GM23338 (cell line): ENCODE measurements around the gene TAF12. TPM values are rescaled to one million over a fixed set of nuclear protein-coding genes. Genes with fewer than 3 reads are reported as not detected.

Source experiments
- ATAC-seq: fragments of 200-7000 bp; cut with Tn5 transposase; 3 replicates; pipeline ENCODE4 v1.9.1; 2020
- DNase-seq: peaks from one replicate; pipeline ENCODE4 v3.0.0-alpha.2; 2015; ENCODE audit warnings: low spot score
- H2AFZ ChIP-seq: fragments of 200-600 bp; sonication (generic); 2 replicates; pipeline ENCODE4 v1.8.0; 2016; ENCODE audit warnings: antibody characterized with exemption, mild to moderate bottlenecking, moderate library complexity
- H3F3A ChIP-seq: fragments of 200-600 bp; sonication (generic); replicated peaks from 2 replicates; pipeline ENCODE4 v1.8.0; 2017; ENCODE audit warnings: antibody characterized with exemption, mixed run types, low read depth
- H3K27ac ChIP-seq: fragments of 200-600 bp; sonication (generic); 2 replicates; pipeline ENCODE4 v1.6.1; 2016; ENCODE audit warnings: low read depth
- H3K27me3 ChIP-seq: fragments of 200-600 bp; sonication (generic); 2 replicates; pipeline ENCODE4 v1.8.0; 2016; ENCODE audit warnings: mild to moderate bottlenecking, mixed run types, moderate library complexity; ENCODE audit not compliant: insufficient read depth
- H3K36me3 ChIP-seq: fragments of 200-600 bp; sonication (generic); 2 replicates; pipeline ENCODE4 v1.8.0; 2016; ENCODE audit warnings: mild to moderate bottlenecking; ENCODE audit not compliant: insufficient read depth
- H3K4me1 ChIP-seq: fragments of 200-600 bp; sonication (generic); 2 replicates; pipeline ENCODE4 v1.8.0; 2016; ENCODE audit warnings: mild to moderate bottlenecking, moderate library complexity; ENCODE audit not compliant: insufficient read depth
- H3K4me2 ChIP-seq: fragments of 200-600 bp; sonication (generic); 2 replicates; pipeline ENCODE4 v1.7.1; 2017; ENCODE audit warnings: mixed run types
- H3K4me3 ChIP-seq: fragments of 200-600 bp; sonication (generic); 2 replicates; pipeline ENCODE4 v1.6.1; 2016; ENCODE audit warnings: mixed run types
- H3K79me2 ChIP-seq: fragments of 200-600 bp; sonication (generic); replicated peaks from 2 replicates; pipeline ENCODE4 v1.8.0; 2017; ENCODE audit warnings: mild to moderate bottlenecking; ENCODE audit not compliant: insufficient read depth
- H3K9me2 ChIP-seq: fragments of 200-600 bp; sonication (generic); 2 replicates; pipeline ENCODE4 v1.8.0; 2017; ENCODE audit not compliant: insufficient read depth
- H4K20me1 ChIP-seq: fragments of 200-600 bp; sonication (generic); replicated peaks from 2 replicates; pipeline ENCODE4 v1.8.0; 2017; ENCODE audit warnings: mild to moderate bottlenecking; ENCODE audit not compliant: insufficient read depth
- H3K27ac Mint-ChIP-seq: 2 replicates; pipeline ENCODE4 v1.8.0; 2020; ENCODE audit warnings: inconsistent platforms, mild to moderate bottlenecking, moderate library complexity, mixed read lengths
- H3K27me3 Mint-ChIP-seq: 3 replicates; pipeline ENCODE4 v1.8.0; 2022; ENCODE audit warnings: low read depth, mild to moderate bottlenecking, moderate library complexity, mixed read lengths, inconsistent platforms; ENCODE audit not compliant: insufficient read depth, poor library complexity
- H3K36me3 Mint-ChIP-seq: 3 replicates; pipeline ENCODE4 v1.8.0; 2021; ENCODE audit warnings: low read depth, mild to moderate bottlenecking, inconsistent platforms, moderate library complexity, mixed read lengths
- H3K4me1 Mint-ChIP-seq: 3 replicates; pipeline ENCODE4 v1.8.0; 2020; ENCODE audit warnings: mild to moderate bottlenecking, inconsistent platforms, mixed read lengths
- H3K4me3 Mint-ChIP-seq: 3 replicates; pipeline ENCODE4 v1.8.0; 2021; ENCODE audit warnings: moderate library complexity, mild to moderate bottlenecking, inconsistent platforms, mixed read lengths
- H3K9me3 Mint-ChIP-seq: 3 replicates; pipeline ENCODE4 v1.8.0; 2020; ENCODE audit warnings: moderate library complexity, mild to moderate bottlenecking, inconsistent platforms, mixed read lengths
- CREB1 ChIP-seq: fragments of 250-450 bp; sonication (Bioruptor Pico); IDR thresholded peaks from 2 replicates; pipeline ENCODE4 v1.5.0; 2020; ENCODE audit warnings: low read depth, mild to moderate bottlenecking, moderate library complexity
- CTCF ChIP-seq, 2 experiments: fragments of 200-600 bp in 1 of 2; sonication (generic) in 1 of 2; conservative IDR thresholded peaks; 2 replicates each; pipeline versions ENCODE4 v1.5.1 to v1.6.1; 2016 to 2017; ENCODE audit warnings: antibody characterized with exemption in 2 of 2, low read depth in 2 of 2, mild to moderate bottlenecking in 2 of 2, moderate library complexity in 1 of 2
- ETS1 ChIP-seq: IDR thresholded peaks from 2 replicates; pipeline ENCODE4 v1.6.1; 2016; ENCODE audit warnings: antibody characterized with exemption
- EZH2 ChIP-seq: fragments of 200-600 bp; sonication (generic); IDR thresholded peaks from one replicate; pipeline ENCODE4 v1.8.0; 2017; ENCODE audit warnings: antibody characterized with exemption, mild to moderate bottlenecking, low read depth; ENCODE audit not compliant: unreplicated experiment
- EZH2phosphoT487 ChIP-seq: fragments of 200-600 bp; sonication (generic); IDR thresholded peaks from one replicate; pipeline ENCODE4 v1.8.1; 2018; ENCODE audit warnings: antibody characterized with exemption; ENCODE audit not compliant: unreplicated experiment
- JUNB ChIP-seq: IDR thresholded peaks from one replicate; pipeline ENCODE4 v1.6.1; 2016; ENCODE audit warnings: antibody characterized with exemption; ENCODE audit not compliant: unreplicated experiment
- NANOG ChIP-seq: IDR thresholded peaks from 2 replicates; pipeline ENCODE4 v1.6.1; 2016; ENCODE audit warnings: antibody characterized with exemption, borderline replicate concordance
- POLR2AphosphoS5 ChIP-seq: IDR thresholded peaks from 2 replicates; pipeline ENCODE4 v1.6.1; 2016; ENCODE audit warnings: antibody characterized with exemption, low read depth
- STAT1 ChIP-seq: IDR thresholded peaks from one replicate; pipeline ENCODE4 v1.6.1; 2016; ENCODE audit warnings: antibody characterized with exemption; ENCODE audit not compliant: unreplicated experiment
- ZNF114 ChIP-seq: fragments of 250-450 bp; sonication (Bioruptor Pico); IDR thresholded peaks from 2 replicates; pipeline ENCODE4 v1.5.0; 2020; ENCODE audit warnings: mild to moderate bottlenecking, moderate library complexity
- ZNF331 ChIP-seq: fragments of 250-450 bp; sonication (Bioruptor Pico); IDR thresholded peaks from 2 replicates; pipeline ENCODE4 v1.5.0; 2020; ENCODE audit warnings: low read depth, mild to moderate bottlenecking, moderate library complexity
- ZNF462 ChIP-seq: fragments of 250-450 bp; sonication (Bioruptor Pico); IDR thresholded peaks from 2 replicates; pipeline ENCODE4 v1.5.0; 2020; ENCODE audit warnings: mild to moderate bottlenecking, moderate library complexity
- polyA plus RNA-seq: library from polyadenylated mRNA; unstranded; fragments of >200 nt; fragmentation: Nextera tagmentation; extraction: Ambion mirVana; gene quantifications from 2 replicates; pipeline ENCODE4 v1.2.1, GENCODE V29; 2016
- total RNA-seq: library from RNA; depleted of rRNA; stranded (reverse); fragments of >200 nt; shearing (Covaris generic); gene quantifications from 2 replicates; pipeline ENCODE4 v1.2.3, GENCODE V29; 2014
- TF ChIP-seq, protein P1 (sequence below): IDR thresholded peaks from one replicate; pipeline ENCODE4 v1.6.1; 2018; ENCODE audit warnings: antibody characterized with exemption; ENCODE audit not compliant: unreplicated experiment

Gene TAF12
- total and polyA plus RNA-seq, 2 experiments from 2014 or later: 15.2 to 46.8 TPM

DNA sequence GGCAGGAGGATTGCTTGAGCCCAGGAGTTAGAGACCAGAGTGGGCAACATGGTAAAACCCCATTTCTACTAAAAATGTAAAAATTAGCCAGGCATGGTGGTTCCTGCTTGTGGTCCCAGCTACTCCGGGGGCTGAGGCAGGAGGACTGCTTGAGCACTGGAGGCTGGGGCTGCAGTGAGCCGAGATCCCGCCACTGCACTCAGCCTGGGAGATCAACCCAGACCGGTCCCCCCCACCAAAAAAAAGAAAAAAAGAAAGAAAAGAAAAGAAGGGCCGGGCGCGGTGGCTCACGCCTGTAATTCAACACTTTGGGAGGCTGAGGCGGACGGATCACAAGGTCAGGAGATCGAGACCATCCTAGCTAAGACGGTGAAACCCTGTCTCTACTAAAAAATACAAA, 23.9 kb upstream of the TAF12 start:
- no peaks in the 10 kb centered on the region for H3K36me3 Mint-ChIP-seq
- Histone ChIP-seq H2AFZ (no peak overlapping the region), H3K27ac (no peak overlapping the region), H3K9me2 (no peaks in the 10 kb centered on the region), H3K4me3 (no peak overlapping the region), H3K4me2 (no peak overlapping the region), H3K36me3 (no peaks in the 10 kb centered on the region), H3K4me1 (peaks cover 32% of the 10 kb centered on the region), H3K27me3 (no peaks in the 10 kb centered on the region), H3K79me2 (peaks cover 26% of the 10 kb centered on the region), H3F3A (peaks cover 15% of the 10 kb centered on the region), H4K20me1 (peaks cover 5% of the 10 kb centered on the region; the same call in 1 of the 2 replicates)
- peaks cover 25% of the 10 kb centered on the region for H3K4me1 Mint-ChIP-seq
- H3K4me3 Mint-ChIP-seq: no peak overlapping the region
- no peak overlapping the region for H3K27ac Mint-ChIP-seq
- DNase-seq (no peak), ATAC-seq (no peak)
- H3K9me3 Mint-ChIP-seq: no peaks in the 10 kb centered on the region
- peaks cover 9% of the 10 kb centered on the region for H3K27me3 Mint-ChIP-seq
- TF ChIP-seq POLR2AphosphoS5: no peak
- no peak for TF ChIP-seq CTCF (conservative IDR thresholded peaks at IDR 0.05; ENCODE audit: low read depth in 2 of 2)
- no peak for TF ChIP-seq ETS1
- TF ChIP-seq ZNF114 (CRISPR knock-in tag): no peak
- no peak for TF ChIP-seq NANOG
- TF ChIP-seq ZNF331 (CRISPR knock-in tag): no peak
- no peak for TF ChIP-seq EZH2phosphoT487
- no peak for TF ChIP-seq JUNB
- TF ChIP-seq EZH2: no peak
- TF ChIP-seq STAT1: no peak
- no peak for TF ChIP-seq CREB1 (CRISPR knock-in tag)
- no peak for TF ChIP-seq ZNF462 (CRISPR knock-in tag)
- TF ChIP-seq, protein P1, sequence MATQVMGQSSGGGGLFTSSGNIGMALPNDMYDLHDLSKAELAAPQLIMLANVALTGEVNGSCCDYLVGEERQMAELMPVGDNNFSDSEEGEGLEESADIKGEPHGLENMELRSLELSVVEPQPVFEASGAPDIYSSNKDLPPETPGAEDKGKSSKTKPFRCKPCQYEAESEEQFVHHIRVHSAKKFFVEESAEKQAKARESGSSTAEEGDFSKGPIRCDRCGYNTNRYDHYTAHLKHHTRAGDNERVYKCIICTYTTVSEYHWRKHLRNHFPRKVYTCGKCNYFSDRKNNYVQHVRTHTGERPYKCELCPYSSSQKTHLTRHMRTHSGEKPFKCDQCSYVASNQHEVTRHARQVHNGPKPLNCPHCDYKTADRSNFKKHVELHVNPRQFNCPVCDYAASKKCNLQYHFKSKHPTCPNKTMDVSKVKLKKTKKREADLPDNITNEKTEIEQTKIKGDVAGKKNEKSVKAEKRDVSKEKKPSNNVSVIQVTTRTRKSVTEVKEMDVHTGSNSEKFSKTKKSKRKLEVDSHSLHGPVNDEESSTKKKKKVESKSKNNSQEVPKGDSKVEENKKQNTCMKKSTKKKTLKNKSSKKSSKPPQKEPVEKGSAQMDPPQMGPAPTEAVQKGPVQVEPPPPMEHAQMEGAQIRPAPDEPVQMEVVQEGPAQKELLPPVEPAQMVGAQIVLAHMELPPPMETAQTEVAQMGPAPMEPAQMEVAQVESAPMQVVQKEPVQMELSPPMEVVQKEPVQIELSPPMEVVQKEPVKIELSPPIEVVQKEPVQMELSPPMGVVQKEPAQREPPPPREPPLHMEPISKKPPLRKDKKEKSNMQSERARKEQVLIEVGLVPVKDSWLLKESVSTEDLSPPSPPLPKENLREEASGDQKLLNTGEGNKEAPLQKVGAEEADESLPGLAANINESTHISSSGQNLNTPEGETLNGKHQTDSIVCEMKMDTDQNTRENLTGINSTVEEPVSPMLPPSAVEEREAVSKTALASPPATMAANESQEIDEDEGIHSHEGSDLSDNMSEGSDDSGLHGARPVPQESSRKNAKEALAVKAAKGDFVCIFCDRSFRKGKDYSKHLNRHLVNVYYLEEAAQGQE: no peak
